ENCODE measurements around the gene COL12A1.

- TF ChIP-seq CTCF (IDR thresholded peaks at IDR 0.05) (no peak), EZH2 (IDR thresholded peaks at IDR 0.05; ENCODE audit: borderline replicate concordance, insufficient read depth, low read depth, low read length, poor library complexity, severe bottlenecking) (no peak)
These were observed 37.6 kb upstream of the COL12A1 start, which contains the start of gene COX7A2 for GRCh38 chr6:75243333-75244062.

Measured in B cell (primary cell).